Adipose tissue (tissue), 3 donors: Measurements from ENCODE around the gene TET2. TPM values are rescaled to one million over a fixed set of nuclear protein-coding genes. Genes with fewer than 3 reads are reported as not detected.

Experiments used
- H3K27ac ChIP-seq: one replicate; pipeline ENCODE4 v1.5.1; 2013; ENCODE audit warnings: low read depth, low read length
- WGBS, 3 donors: extraction: QIAGEN DNeasy Blood & Tissue Kit; methylation state at CpG; one replicate each; pipeline ENCODE4 v1.1.7; 2013; 5-methylcytosine and 5-hydroxymethylcytosine counted together
- polyA plus RNA-seq, 3 donors: library from polyadenylated mRNA; stranded (reverse); fragments of 200-250 nt; gene quantifications; one replicate each; pipeline ENCODE4 v1.2.3, GENCODE V29; 2013
- donor health status: healthy with polysubstance abuse.
- donor health status: Bipolar disorder and iron deficiency.
- donor health status: healthy.

The TET2 gene
- polyA plus RNA-seq, 3 donors: 1.5 to 3.7 (median 3.1) TPM

- no peak overlapping the region for H3K27ac ChIP-seq
- WGBS, 3 donors: 78 to 87% (median 83%) methylated on average over 5 of the region's 5 CpGs
These were observed 159.6 kb downstream of the TET2 start for GRCh38 chr4:105306158-105306781.

GRCh38 chr4:105306820-105307219, 160.1 kb downstream of the TET2 start:
- WGBS, 3 donors: 85 to 90% (median 88%) methylated on average over 3 of the region's 3 CpGs
- no peak overlapping the region for H3K27ac ChIP-seq

- 79 to 100% (median 91%) methylated on average over 1 of the region's 1 CpG for WGBS, 3 donors
These were observed 171.8 kb downstream of the TET2 start for GRCh38 chr4:105318486-105318885.

GRCh38 chr4:105327222-105327621, 180.5 kb downstream of the TET2 start:
- 81 to 88% (median 81%) methylated on average over 2 of the region's 2 CpGs for WGBS, 3 donors
- no peak overlapping the region for H3K27ac ChIP-seq

More at GRCh38 chr4:105318486-105318885, 171.8 kb downstream of the TET2 start:
- no peak overlapping the region for H3K27ac ChIP-seq

GRCh38 chr4:105327956-105328355, 181.3 kb downstream of the TET2 start:
- no peak overlapping the region for H3K27ac ChIP-seq

- WGBS, 3 donors: 90 to 97% (median 92%) methylated on average over 1 of the region's 1 CpG
- H3K27ac ChIP-seq: no peak overlapping the region
These were observed 182.4 kb downstream of the TET2 start for GRCh38 chr4:105329081-105329480.
